Thoracic aorta (tissue), 2 donors: ENCODE measurements around the gene PAK1. TPM values are rescaled to one million over a fixed set of nuclear protein-coding genes. Genes with fewer than 3 reads are reported as not detected.

Experiments
- ATAC-seq: fragments of 150-250 bp; one replicate; pipeline ENCODE4 v1.8.0; 2017; ENCODE audit warnings: low read depth; ENCODE audit not compliant: insufficient number of reproducible peaks, low FRiP score
- DNase-seq: peaks from one replicate; pipeline ENCODE4 v3.0.0-alpha.2; 2020; ENCODE audit warnings: low spot score
- H3K27ac ChIP-seq, 2 donors: fragments of 200-600 bp; sonication (generic); 1 replicate in 1 of 2; 2 replicates in 1 of 2; pipeline ENCODE4 v1.5.1; 2016; ENCODE audit warnings: mild to moderate bottlenecking in 2 of 2, moderate library complexity in 2 of 2
- H3K27me3 ChIP-seq: fragments of 200-600 bp; sonication (generic); replicated peaks from 2 replicates; pipeline ENCODE4 v1.6.0; 2016; ENCODE audit warnings: mild to moderate bottlenecking; ENCODE audit not compliant: insufficient read depth
- H3K36me3 ChIP-seq: fragments of 200-600 bp; sonication (generic); one replicate; pipeline ENCODE4 v1.5.1; 2016
- H3K4me1 ChIP-seq, 2 donors: fragments of 200-600 bp; sonication (generic); 1 replicate in 1 of 2; 2 replicates in 1 of 2; pipeline versions ENCODE4 v1.5.1 to v1.6.0; 2016; ENCODE audit warnings: low read depth in 2 of 2, mild to moderate bottlenecking in 1 of 2; ENCODE audit not compliant: control insufficient read depth in 1 of 2
- H3K4me3 ChIP-seq: fragments of 200-600 bp; sonication (generic); 2 replicates; pipeline ENCODE4 v1.5.1; 2016; ENCODE audit warnings: mild to moderate bottlenecking
- H3K9me3 ChIP-seq: fragments of 200-600 bp; sonication (generic); 2 replicates; pipeline ENCODE4 v1.5.1; 2016
- CTCF ChIP-seq: fragments of 200-600 bp; sonication (generic); IDR thresholded peaks from one replicate; pipeline ENCODE4 v1.5.1; 2019; ENCODE audit warnings: antibody characterized with exemption
- total RNA-seq, 2 donors: library from RNA; depleted of rRNA; stranded (reverse); fragments of >200 nt; gene quantifications; one replicate each; pipeline versions ENCODE4 v1.1.0 to v1.2.3, GENCODE V29; 2016

PAK1 gene
- total RNA-seq, 2 donors from 2014 or later, result 29.4 to 48.3 TPM

DNA sequence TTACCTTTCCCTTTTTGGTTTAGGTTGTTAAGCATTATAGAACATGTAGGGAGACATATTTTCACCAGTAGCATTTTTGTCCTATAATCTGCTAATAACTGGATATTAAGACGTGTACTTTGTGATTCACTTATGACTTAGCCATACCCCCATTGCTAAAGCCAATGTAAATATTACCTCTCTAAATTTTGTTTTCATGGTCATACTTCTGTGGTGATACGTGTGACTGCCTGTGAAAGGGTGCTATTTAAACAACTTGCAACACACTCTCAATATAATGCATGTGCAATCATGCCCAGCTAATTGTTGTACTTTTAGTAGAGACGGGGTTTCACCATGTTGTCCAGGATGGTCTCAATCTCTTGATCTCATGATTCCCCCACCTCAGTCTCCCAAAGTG is 36.2 kb upstream of the PAK1 start:
- no peak overlapping the region for H3K4me3 ChIP-seq
- no peak for DNase-seq
- no peaks in the 10 kb centered on the region for H3K4me1 ChIP-seq
- no peaks in the 10 kb centered on the region for H3K36me3 ChIP-seq
- no peaks in the 10 kb centered on the region for H3K27me3 ChIP-seq
- no peak overlapping the region for H3K27ac ChIP-seq
- no peak for TF ChIP-seq CTCF
- no peaks in the 10 kb centered on the region for H3K9me3 ChIP-seq
- ATAC-seq, result no peak

DNA sequence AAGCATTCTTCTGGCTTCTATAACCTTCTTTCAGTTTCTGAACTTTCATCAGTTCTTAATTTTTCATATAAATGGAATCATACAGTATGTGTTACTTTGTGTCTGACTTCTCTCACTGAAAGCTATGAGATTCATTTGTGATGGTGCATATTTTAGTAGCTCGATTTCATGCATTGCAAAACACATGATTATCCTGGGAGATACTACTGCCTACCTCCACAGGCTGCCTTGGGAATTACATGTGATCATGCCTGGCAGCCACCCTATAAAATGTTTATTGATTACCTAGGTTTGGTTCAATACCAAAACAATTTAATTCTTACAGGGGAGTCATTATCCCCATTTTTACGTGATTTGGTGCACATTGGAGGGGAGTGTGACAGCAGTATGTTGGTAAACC is 34.1 kb upstream of the PAK1 start:
- DNase-seq (no peak), ATAC-seq (no peak)
- no peaks in the 10 kb centered on the region for H3K36me3 ChIP-seq
- no peaks in the 10 kb centered on the region for H3K9me3 ChIP-seq
- H3K4me3 ChIP-seq, result no peak overlapping the region
- H3K27me3 ChIP-seq, result no peaks in the 10 kb centered on the region
- no peaks in the 10 kb centered on the region for H3K4me1 ChIP-seq
- H3K27ac ChIP-seq, result no peak overlapping the region
- TF ChIP-seq CTCF, result no peak

DNA sequence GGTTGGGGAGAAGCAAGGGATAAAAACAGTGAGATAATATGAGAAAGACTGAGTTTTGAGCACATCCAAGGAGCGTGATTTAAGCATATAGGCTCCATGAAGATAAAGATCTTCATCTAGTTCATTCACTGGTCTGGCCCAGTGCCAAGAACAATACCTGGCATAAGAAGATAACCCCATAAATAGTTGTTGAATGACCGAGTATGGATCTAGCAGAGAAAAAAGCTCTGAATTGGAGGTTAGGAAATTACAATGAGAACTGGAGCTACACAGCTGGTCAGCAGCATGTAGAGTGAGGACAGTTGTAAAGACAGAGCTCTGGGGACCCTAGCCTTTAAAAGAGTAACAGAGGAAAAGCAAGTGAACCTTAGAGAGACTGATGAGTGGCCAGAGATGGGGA is 33.0 kb upstream of the PAK1 start:
- no peak for TF ChIP-seq CTCF
- no peaks in the 10 kb centered on the region for H3K27me3 ChIP-seq
- H3K27ac ChIP-seq, result no peak overlapping the region
- ATAC-seq (no peak), DNase-seq (no peak)
- no peak overlapping the region for H3K4me3 ChIP-seq
- no peaks in the 10 kb centered on the region for H3K4me1 ChIP-seq
- no peaks in the 10 kb centered on the region for H3K9me3 ChIP-seq
- H3K36me3 ChIP-seq, result no peaks in the 10 kb centered on the region

DNA sequence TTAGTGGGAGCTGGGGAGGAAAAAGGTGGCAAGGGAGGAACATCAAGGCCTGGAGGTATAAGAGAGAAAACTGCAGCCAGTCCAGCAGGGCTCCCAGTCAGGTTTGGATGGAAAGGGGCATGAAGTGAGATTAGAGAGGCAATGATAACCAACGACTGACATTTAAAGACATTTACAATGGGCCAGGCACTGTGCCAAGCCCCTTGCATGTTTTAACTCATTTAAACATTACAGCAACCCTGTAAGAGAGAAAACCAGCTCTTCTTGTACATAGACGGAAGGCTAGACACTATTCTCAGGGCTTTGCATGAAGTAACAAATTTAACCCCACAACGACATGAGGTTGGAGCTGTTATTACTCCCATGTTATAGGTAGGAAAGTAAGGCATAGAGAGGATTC is 32.1 kb upstream of the PAK1 start:
- H3K4me3 ChIP-seq, result no peak overlapping the region
- H3K27ac ChIP-seq, result no peak overlapping the region
- H3K4me1 ChIP-seq, result no peaks in the 10 kb centered on the region
- DNase-seq (no peak), ATAC-seq (no peak)
- no peaks in the 10 kb centered on the region for H3K27me3 ChIP-seq
- no peaks in the 10 kb centered on the region for H3K9me3 ChIP-seq
- no peaks in the 10 kb centered on the region for H3K36me3 ChIP-seq
- TF ChIP-seq CTCF, result no peak

DNA sequence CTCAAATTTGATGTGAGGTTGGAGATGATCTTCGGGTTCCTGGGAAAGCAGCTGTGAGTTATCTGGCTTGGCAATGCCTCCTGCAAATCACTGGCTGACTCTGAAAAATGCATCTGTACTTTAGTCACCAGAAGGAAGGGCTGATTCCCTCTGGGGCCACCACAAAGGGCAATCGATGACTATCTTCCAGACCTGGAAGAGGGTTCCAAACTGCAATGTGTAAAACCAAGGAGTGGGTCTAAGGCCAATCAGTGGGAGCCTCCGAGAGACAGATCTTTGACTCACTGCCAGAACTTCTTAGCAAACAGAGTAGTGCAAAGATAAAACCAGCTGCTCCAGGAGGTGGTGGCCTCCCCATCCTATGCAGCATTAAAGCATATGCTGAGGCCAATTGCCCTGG is 29.1 kb upstream of the PAK1 start:
- Histone ChIP-seq H3K27ac (no peak overlapping the region), H3K4me3 (no peak overlapping the region), H3K36me3 (no peaks in the 10 kb centered on the region), H3K9me3 (no peaks in the 10 kb centered on the region), H3K4me1 (no peaks in the 10 kb centered on the region), H3K27me3 (no peaks in the 10 kb centered on the region)
- no peak for TF ChIP-seq CTCF
- DNase-seq, result no peak
- no peak for ATAC-seq
